ENCODE results near the gene IKBIP.
"Not testable (repeated sequence)": the region's sequence is repeated elsewhere in the genome, so short reads cannot be mapped to it uniquely, and the experiment has no call there.

Gene IKBIP

GRCh38 chr12:98578821-98579220 lies 65.8 kb downstream of the IKBIP start:
- H3K27me3 ChIP-seq (ENCODE audit: control insufficient read depth in 1 of 2, insufficient read depth in 2 of 2, low read length in 2 of 2) = no peaks in the 10 kb centered on the region

GRCh38 chr12:98578392-98578791 lies 66.2 kb downstream of the IKBIP start:
- H3K4me1 ChIP-seq (ENCODE audit: control insufficient read depth in 1 of 2, insufficient read depth in 2 of 2, low read length in 2 of 2) = peaks cover 7 to 9% of the 10 kb centered on the region in 2 donors
- H3K27me3 ChIP-seq (ENCODE audit: control insufficient read depth in 1 of 2, insufficient read depth in 2 of 2, low read length in 2 of 2) = no peaks in the 10 kb centered on the region
- H3K4me3 ChIP-seq (ENCODE audit: low read depth in 1 of 2, low read length in 2 of 2) = peak overlapping the region; percentile 17 to 27
- H3K9ac ChIP-seq (ENCODE audit: low read depth in 1 of 2, low read length in 2 of 2) = peak overlapping the region in 1 of 2 donors; percentile 22
- peak overlapping the region; percentile 22 for H3K27ac ChIP-seq (ENCODE audit: low read depth, low read length)
- no peaks in the 10 kb centered on the region for H3K9me3 ChIP-seq (ENCODE audit: control insufficient read depth in 1 of 2, low read length in 2 of 2)
- H3K36me3 ChIP-seq (ENCODE audit: control insufficient read depth in 1 of 2, insufficient read depth in 2 of 2, low read length in 2 of 2) = no peaks in the 10 kb centered on the region

More at GRCh38 chr12:98578821-98579220, 65.8 kb downstream of the IKBIP start:
- Histone ChIP-seq H3K27ac (ENCODE audit: low read depth, low read length) (no peak overlapping the region), H3K36me3 (ENCODE audit: control insufficient read depth in 1 of 2, insufficient read depth in 2 of 2, low read length in 2 of 2) (no peaks in the 10 kb centered on the region), H3K9ac (ENCODE audit: low read depth in 1 of 2, low read length in 2 of 2) (peak overlapping the region in 1 of 2 donors; percentile 22), H3K4me1 (ENCODE audit: control insufficient read depth in 1 of 2, insufficient read depth in 2 of 2, low read length in 2 of 2) (peaks cover 7% of the 10 kb centered on the region in 2 donors), H3K9me3 (ENCODE audit: control insufficient read depth in 1 of 2, low read length in 2 of 2) (no peaks in the 10 kb centered on the region), H3K4me3 (ENCODE audit: low read depth in 1 of 2, low read length in 2 of 2) (peak overlapping the region; percentile 17 to 27)

- not testable (repeated sequence) for H3K36me3 ChIP-seq (ENCODE audit: control insufficient read depth in 1 of 2, insufficient read depth in 2 of 2, low read length in 2 of 2); H3K9ac ChIP-seq (ENCODE audit: low read depth in 1 of 2, low read length in 2 of 2); H3K27ac ChIP-seq (ENCODE audit: low read depth, low read length); H3K4me3 ChIP-seq (ENCODE audit: low read depth in 1 of 2, low read length in 2 of 2); H3K4me1 ChIP-seq (ENCODE audit: control insufficient read depth in 1 of 2, insufficient read depth in 2 of 2, low read length in 2 of 2); H3K9me3 ChIP-seq (ENCODE audit: control insufficient read depth in 1 of 2, low read length in 2 of 2); H3K27me3 ChIP-seq (ENCODE audit: control insufficient read depth in 1 of 2, insufficient read depth in 2 of 2, low read length in 2 of 2)
Measured at GRCh38 chr12:98576795-98577194, 67.8 kb downstream of the IKBIP start.

GRCh38 chr12:98575013-98575412 lies 69.6 kb downstream of the IKBIP start:
- Histone ChIP-seq H3K27ac (ENCODE audit: low read depth, low read length) (no peak overlapping the region), H3K4me1 (ENCODE audit: control insufficient read depth in 1 of 2, insufficient read depth in 2 of 2, low read length in 2 of 2) (peaks cover 7 to 9% of the 10 kb centered on the region in 2 donors), H3K27me3 (ENCODE audit: control insufficient read depth in 1 of 2, insufficient read depth in 2 of 2, low read length in 2 of 2) (no peaks in the 10 kb centered on the region), H3K9ac (ENCODE audit: low read depth in 1 of 2, low read length in 2 of 2) (no peak overlapping the region), H3K4me3 (ENCODE audit: low read depth in 1 of 2, low read length in 2 of 2) (no peak overlapping the region), H3K36me3 (ENCODE audit: control insufficient read depth in 1 of 2, insufficient read depth in 2 of 2, low read length in 2 of 2) (no peaks in the 10 kb centered on the region), H3K9me3 (ENCODE audit: control insufficient read depth in 1 of 2, low read length in 2 of 2) (no peaks in the 10 kb centered on the region)
